GM12878 (cell line): ENCODE measurements around the gene DTNA. TPM values are rescaled to one million over a fixed set of nuclear protein-coding genes. Genes with fewer than 3 reads are reported as not detected.

Source experiments
- ATAC-seq: fragments of 200-7000 bp; cut with Tn5 transposase; 3 replicates; pipeline ENCODE4 v1.9.1; 2020; ENCODE audit warnings: mild to moderate bottlenecking, moderate library complexity
- BruUV-seq: library from RNA; stranded (reverse); fragments of 400-500 nt; replicated peaks from 2 replicates; lab custom pipeline; 2021; lab: Mats Ljungman, UMichigan
- CTCF ChIA-PET: fragments of 300-600 bp; sonication (Branson Sonifier 250); formaldehyde crosslinking; extraction: SDS; loops from one replicate; lab custom pipeline; 2021; ENCODE audit warnings: inconsistent platforms; lab: Yijun Ruan, JAX
- POLR2A ChIA-PET: fragments of 350-600 bp; formaldehyde crosslinking; extraction: SDS; loops from one replicate; lab custom pipeline; 2021; ENCODE audit warnings: inconsistent platforms; lab: Charles Lee
- RAD21 ChIA-PET: fragments of 300-600 bp; sonication (Branson Sonifier 250); formaldehyde crosslinking; loops from one replicate; lab custom pipeline; 2023; ENCODE audit warnings: antibody characterized with exemption; ENCODE audit not compliant: unreplicated experiment; lab: Charles Lee
- SMC1A ChIA-PET: fragments of 300-600 bp; sonication (Branson Sonifier 250); formaldehyde crosslinking; loops from one replicate; lab custom pipeline; 2023; ENCODE audit not compliant: unreplicated experiment, uncharacterized antibody; lab: Charles Lee
- DNase-seq: peaks from one replicate; pipeline ENCODE4 v3.0.0-alpha.2; 2011; ENCODE audit warnings: low read depth, low spot score
- FAIRE-seq: peaks from 3 replicates; lab custom pipeline; 2011; peaks lifted over from hg19 to GRCh38; lab: Jason Lieb, UNC
- H2AFZ ChIP-seq: 2 replicates; pipeline ENCODE4 v1.6.0; 2011; ENCODE audit warnings: low read depth, low read length, control low read depth; ENCODE audit not compliant: control insufficient read depth
- H3K27ac ChIP-seq: 2 replicates; pipeline ENCODE4 v1.5.1; 2011; ENCODE audit warnings: control low read depth; ENCODE audit not compliant: control insufficient read depth, insufficient read depth
- H3K27me3 ChIP-seq, 2 experiments: replicated peaks in 1 of 2; 2 replicates each; pipeline versions ENCODE4 v1.6.0 to v1.6.1; 2011; ENCODE audit warnings: low read length in 1 of 2; ENCODE audit not compliant: control insufficient read depth in 2 of 2, insufficient read depth in 2 of 2
- H3K36me3 ChIP-seq, 2 experiments: 2 replicates each; pipeline ENCODE4 v1.5.1; 2011; ENCODE audit warnings: low read length in 1 of 2; ENCODE audit not compliant: control insufficient read depth in 2 of 2, insufficient read depth in 2 of 2
- H3K4me1 ChIP-seq: 2 replicates; pipeline ENCODE4 v1.6.1; 2011; ENCODE audit warnings: mild to moderate bottlenecking, low read length, moderate library complexity, mixed read lengths; ENCODE audit not compliant: control insufficient read depth, insufficient read depth
- H3K4me2 ChIP-seq: 2 replicates; pipeline ENCODE4 v1.6.0; 2011; ENCODE audit warnings: control low read depth; ENCODE audit not compliant: control insufficient read depth, insufficient read depth
- H3K4me3 ChIP-seq: fragments of 200-600 bp; sonication (generic); 2 replicates; pipeline ENCODE4 v1.5.1; 2016
- H3K79me2 ChIP-seq: 2 replicates; pipeline ENCODE4 v1.6.0; 2011; ENCODE audit warnings: low read length; ENCODE audit not compliant: control insufficient read depth, insufficient read depth
- H3K9ac ChIP-seq: 2 replicates; pipeline ENCODE4 v1.8.0; 2011; ENCODE audit warnings: low read length, control low read depth, mixed read lengths; ENCODE audit not compliant: control insufficient read depth, insufficient read depth
- H3K9me3 ChIP-seq: replicated peaks from 3 replicates; pipeline ENCODE4 v1.5.1; 2011; ENCODE audit warnings: mild to moderate bottlenecking, low read length; ENCODE audit not compliant: control insufficient read depth, insufficient read depth
- H4K20me1 ChIP-seq: 2 replicates; pipeline ENCODE4 v1.6.0; 2011; ENCODE audit not compliant: control insufficient read depth, insufficient read depth
- CHD4 ChIP-seq: fragments of 200-600 bp; sonication (generic); IDR thresholded peaks from 2 replicates; pipeline ENCODE4 v1.6.1; 2016; ENCODE audit warnings: mild to moderate bottlenecking
- RAD21 ChIP-seq: IDR thresholded peaks from 2 replicates; pipeline ENCODE4 v1.6.1; 2011; ENCODE audit warnings: mild to moderate bottlenecking, low read depth, low read length, moderate library complexity; ENCODE audit not compliant: insufficient read depth
- REST ChIP-seq: IDR thresholded peaks from 2 replicates; pipeline ENCODE4 v1.6.1; 2012; ENCODE audit warnings: mild to moderate bottlenecking, low read depth, low read length
- SRF ChIP-seq, 2 experiments: IDR thresholded peaks; 2 replicates each; pipeline ENCODE4 v1.6.1; 2011; ENCODE audit warnings: low read depth in 2 of 2, low read length in 2 of 2, mild to moderate bottlenecking in 1 of 2, moderate library complexity in 1 of 2
- ZNF687 ChIP-seq: fragments of 450-650 bp; IDR thresholded peaks from 2 replicates; pipeline ENCODE4 v1.6.1; 2017; ENCODE audit warnings: mild to moderate bottlenecking, moderate library complexity
- ZSCAN29 ChIP-seq: fragments of 450-650 bp; IDR thresholded peaks from 2 replicates; pipeline ENCODE4 v1.6.1; 2017; ENCODE audit warnings: mild to moderate bottlenecking, moderate library complexity
- WGBS: methylation state at CpG from one replicate; pipeline ENCODE4 v1.1.6; 2016; ENCODE audit warnings: low lambda C conversion rate; ENCODE audit not compliant: insufficient replicate concordance, insufficient coverage; ENCODE audit errors: missing lambda C conversion rate; 5-methylcytosine and 5-hydroxymethylcytosine counted together
- in situ Hi-C: fragments of 300-500 bp; cut with MboI; formaldehyde crosslinking; loops from 9 replicates; pipeline ENCODE4 v1.14.3; 2018; ENCODE audit warnings: mixed read lengths
- intact Hi-C: fragments of 100-400 bp; cut with micrococcal nuclease; formaldehyde crosslinking; loops from one replicate; pipeline ENCODE4 v1.14.2; 2022; ENCODE audit not compliant: unreplicated experiment
- polyA plus RNA-seq, 11 experiments: library from polyadenylated mRNA; depleted of rRNA in 4 of 11; unstranded in 6 of 11; stranded (reverse) in 5 of 11; fragments of >200 nt; fragmentation: Nextera tagmentation in 4 of 11; fragmentation: Illumina TruSeq in 1 of 11; extraction: Ambion mirVana in 4 of 11; extraction: Trizol in 1 of 11; gene quantifications; 1 replicate in 1 of 11; 2 replicates in 10 of 11; pipeline versions ENCODE4 v1.2.1 to v1.2.3, GENCODE V29; 2011 to 2016; ENCODE audit warnings: inconsistent platforms in 2 of 11, missing spikeins in 2 of 11, low read depth in 1 of 11
- total RNA-seq, 4 experiments: library from RNA; depleted of rRNA in 3 of 4; stranded (reverse); fragments of >200 nt in 3 of 4; fragmentation: Illumina TruSeq in 1 of 4; extraction: Trizol in 1 of 4; gene quantifications; 2 replicates each; pipeline versions ENCODE4 v1.2.1 to v1.2.3, GENCODE V29; 2013 to 2021
- TF ChIP-seq, protein P1 (sequence below): fragments of 450-650 bp; IDR thresholded peaks from 2 replicates; pipeline ENCODE4 v1.6.1; 2018; ENCODE audit warnings: borderline replicate concordance, mild to moderate bottlenecking; ENCODE audit not compliant: partially characterized antibody

DTNA gene
- total and polyA plus RNA-seq, 10 of the 15 experiments (the other 5 are each of a cell fraction or from before 2014, with no cell fraction given) = 0.26 to 8.6 (median 0.53) TPM

GRCh38 chr18:34818064-34818463, 108.0 kb downstream of the DTNA start (continued):
- TF ChIP-seq REST = no peak

DNA sequence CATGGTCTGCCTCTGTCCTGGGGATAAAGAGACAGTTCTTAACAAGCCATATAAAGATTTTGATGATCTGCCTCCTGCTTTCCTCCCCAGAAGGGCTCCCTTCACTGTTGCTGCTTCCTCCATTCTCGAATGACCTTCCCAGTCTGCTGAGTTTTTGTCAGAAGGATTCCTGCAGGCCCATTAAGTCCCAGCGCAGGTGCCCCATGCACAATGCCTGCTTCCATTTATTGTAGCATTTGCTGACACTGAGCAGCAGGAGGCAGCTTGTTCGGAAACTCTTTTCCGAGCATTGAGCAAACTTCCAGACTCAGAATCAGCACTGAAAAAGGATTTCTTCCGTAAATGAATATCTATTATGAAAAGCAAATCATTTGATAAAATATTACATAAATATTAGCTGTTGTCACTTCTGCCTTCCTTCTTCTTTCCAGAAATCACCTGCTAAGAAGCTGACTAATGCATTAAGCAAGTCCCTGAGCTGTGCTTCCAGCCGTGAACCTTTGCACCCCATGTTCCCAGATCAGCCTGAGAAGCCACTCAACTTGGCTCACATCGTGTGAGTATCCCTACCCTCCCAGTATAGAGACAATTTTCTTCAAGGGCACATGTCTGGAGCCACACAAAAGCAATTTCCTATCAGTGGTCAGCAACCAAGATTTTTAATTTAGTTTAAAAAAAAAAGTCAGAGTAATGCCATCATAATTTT, 110.4 kb downstream of the DTNA start:
- ChIA-PET CTCF (interaction anchor here (1.1 to 2.3 kb wide), 2 partner anchors 10 to 159 kb away, joined by 3 to 11 read pairs; no protein-coding TSS in a partner anchor), SMC1A (interaction anchor here (0.7 to 1.8 kb wide), 3 partner anchors 9 to 17 kb away, joined by 3 to 5 read pairs (median 3); no protein-coding TSS in a partner anchor), POLR2A (no interaction called here), RAD21 (no interaction called here)
- Histone ChIP-seq H3K4me2 (no peak overlapping the region), H2AFZ (no peak overlapping the region), H3K9ac (no peak overlapping the region), H3K9me3 (no peaks in the 10 kb centered on the region), H3K27ac (no peak overlapping the region), H3K36me3 (no peaks in the 10 kb centered on the region), H4K20me1 (no peaks in the 10 kb centered on the region), H3K4me1 (no peaks in the 10 kb centered on the region), H3K79me2 (no peaks in the 10 kb centered on the region), H3K27me3 (no peaks in the 10 kb centered on the region; a peak in 1 of 4 replicates), H3K4me3 (no peak overlapping the region)
- intact Hi-C loops (no loop called here), in situ Hi-C loops (no loop called here)
- BruUV-seq = no TSS peak
- WGBS = 31% methylated on average over 7 of the region's 7 CpGs
- ATAC-seq = no peak
- no peak for TF ChIP-seq SRF (IDR thresholded peaks at IDR 0.05; ENCODE audit: low read depth in 2 of 2, low read length in 2 of 2)
- TF ChIP-seq RAD21 = no peak
- no peak for TF ChIP-seq ZNF687
- TF ChIP-seq CHD4 = no peak
- TF ChIP-seq, protein P1, sequence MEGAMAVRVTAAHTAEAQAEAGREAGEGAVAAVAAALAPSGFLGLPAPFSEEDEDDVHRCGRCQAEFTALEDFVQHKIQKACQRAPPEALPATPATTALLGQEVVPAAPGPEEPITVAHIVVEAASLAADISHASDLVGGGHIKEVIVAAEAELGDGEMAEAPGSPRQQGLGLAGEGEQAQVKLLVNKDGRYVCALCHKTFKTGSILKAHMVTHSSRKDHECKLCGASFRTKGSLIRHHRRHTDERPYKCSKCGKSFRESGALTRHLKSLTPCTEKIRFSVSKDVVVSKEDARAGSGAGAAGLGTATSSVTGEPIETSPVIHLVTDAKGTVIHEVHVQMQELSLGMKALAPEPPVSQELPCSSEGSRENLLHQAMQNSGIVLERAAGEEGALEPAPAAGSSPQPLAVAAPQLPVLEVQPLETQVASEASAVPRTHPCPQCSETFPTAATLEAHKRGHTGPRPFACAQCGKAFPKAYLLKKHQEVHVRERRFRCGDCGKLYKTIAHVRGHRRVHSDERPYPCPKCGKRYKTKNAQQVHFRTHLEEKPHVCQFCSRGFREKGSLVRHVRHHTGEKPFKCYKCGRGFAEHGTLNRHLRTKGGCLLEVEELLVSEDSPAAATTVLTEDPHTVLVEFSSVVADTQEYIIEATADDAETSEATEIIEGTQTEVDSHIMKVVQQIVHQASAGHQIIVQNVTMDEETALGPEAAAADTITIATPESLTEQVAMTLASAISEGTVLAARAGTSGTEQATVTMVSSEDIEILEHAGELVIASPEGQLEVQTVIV = no peak
- no peak for TF ChIP-seq ZSCAN29
- FAIRE-seq = no peak
- no peak for DNase-seq
